ENCODE measurements around the gene EHMT2.
A peak's percentile ranks its signal among the peaks of the same experiment; 100 is the strongest.

The EHMT2 gene

DNA sequence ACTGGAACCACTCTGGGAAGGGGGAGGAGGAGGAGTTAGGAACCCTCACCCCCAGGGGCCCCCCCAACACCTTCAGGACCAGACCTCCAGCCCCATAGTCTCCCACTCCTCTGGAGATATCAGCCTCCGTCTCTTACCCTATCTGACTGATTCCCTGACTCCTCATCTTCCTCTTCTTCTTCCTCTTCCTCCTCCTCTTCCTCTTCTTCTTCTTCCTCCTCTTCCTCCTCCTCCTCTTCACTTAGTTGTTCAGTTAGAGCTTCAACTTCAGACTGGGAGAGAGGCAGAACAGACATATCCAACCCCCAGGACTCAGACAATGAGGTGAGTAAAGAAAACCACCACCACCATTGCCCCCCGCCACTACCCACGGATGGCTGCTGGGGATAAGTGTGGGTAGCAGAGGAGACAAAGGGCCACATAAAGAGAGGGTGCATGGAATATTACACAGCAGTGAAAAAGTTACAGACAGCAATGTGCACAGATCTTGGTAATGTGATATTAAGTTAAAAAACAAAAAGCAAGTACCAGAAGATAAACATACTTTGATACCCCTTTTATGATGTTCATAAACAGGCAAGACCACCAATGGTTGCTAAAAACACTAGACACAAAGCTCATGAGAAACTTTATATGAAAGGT lies 8.0 kb downstream of the EHMT2 start:
- DNase-seq, result no peak

GRCh38 chr6:31888276-31889258 lies 8.9 kb downstream of the EHMT2 start:
- peak in 4 of 56 donors; percentile 9 to 25 (median 16) for DNase-seq

DNA sequence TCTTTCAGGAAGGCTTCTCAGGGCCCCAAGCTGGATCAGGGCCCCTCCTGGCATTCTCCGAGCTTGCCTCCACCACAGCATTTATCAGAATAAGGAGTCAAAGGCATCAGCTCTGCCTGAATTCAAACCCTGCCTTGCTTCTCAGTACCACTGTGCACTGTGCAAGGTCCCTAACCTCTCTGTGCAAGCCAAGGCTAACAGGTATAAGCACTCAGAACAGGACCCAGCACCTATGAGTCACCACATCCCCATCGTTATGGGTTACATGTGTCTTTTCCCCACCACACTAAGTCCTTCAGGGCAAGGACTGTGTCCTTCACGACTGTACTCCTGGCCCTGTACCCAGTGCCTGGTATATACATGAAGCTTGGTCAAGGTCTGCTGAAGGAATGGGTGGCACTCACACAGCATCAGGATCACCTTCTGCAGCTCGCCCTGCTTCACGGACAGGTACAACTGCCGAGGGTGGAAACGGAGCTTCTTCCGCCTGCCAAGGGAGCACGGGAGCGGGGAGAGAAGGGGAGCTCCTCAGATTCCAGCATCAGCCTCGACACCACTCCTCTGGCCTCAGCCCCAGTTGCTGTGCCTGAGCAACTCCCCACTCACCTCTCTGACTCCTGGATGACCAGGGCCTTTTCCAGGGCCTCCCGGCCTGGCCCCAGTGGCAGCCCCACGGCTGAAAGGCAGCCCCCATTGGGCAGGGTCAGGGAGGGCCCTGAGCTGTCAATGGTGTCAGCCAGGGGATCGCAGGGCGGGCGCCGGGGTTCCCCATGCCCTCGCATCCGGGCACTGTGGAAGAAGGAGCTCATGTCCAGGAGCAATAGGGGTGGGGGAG lies 10.1 kb downstream of the EHMT2 start:
- DNase-seq, result no peak

GRCh38 chr6:31886541-31886991 lies 10.9 kb downstream of the EHMT2 start:
- no peak for DNase-seq

DNA sequence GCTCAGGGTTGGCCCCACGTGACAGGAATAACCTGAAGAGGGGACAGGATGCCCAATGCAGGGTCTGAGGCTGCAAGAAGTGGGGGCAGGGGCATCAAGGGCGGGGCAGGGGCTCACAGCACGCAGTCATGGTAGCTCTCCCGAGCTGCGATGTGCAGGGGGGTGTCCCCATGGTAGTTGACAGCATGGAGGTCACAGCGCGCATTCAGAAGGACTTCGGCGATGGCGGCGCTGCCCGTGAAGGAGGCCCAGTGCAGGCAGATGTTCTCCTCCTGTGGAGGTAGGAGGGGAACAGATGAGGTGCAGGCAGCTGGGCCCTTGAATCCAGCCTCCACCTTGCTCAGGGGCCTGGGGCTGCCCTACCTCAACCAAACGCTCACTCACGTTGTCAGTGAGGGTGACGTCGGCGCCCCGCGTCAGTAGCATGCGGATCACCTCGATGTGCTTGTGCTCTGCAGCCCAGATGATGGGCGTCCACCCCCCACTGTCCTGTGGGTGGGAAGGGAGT lies 12.9 kb downstream of the EHMT2 start:
- DNase-seq, result no peak

DNA sequence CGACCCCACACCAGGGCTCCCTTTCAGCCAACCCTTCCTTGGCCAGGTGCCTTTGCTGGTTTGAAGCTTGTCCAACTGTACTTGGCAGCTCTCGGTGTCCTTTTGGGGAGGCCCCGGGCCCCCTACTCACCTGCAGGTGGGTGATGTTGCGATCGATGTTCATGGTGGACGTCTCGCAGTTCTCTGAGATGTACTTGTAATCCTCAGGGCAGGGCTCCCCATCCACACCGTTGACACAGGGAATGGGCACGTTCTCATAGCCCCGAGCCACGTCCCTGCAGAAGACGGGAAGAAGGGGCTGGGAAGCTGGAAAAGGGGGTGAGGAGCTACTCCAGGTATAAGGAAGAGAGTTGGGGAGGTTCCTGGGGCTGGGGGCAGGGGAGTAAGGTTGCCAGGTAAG lies 13.8 kb downstream of the EHMT2 start:
- DNase-seq, result no peak

- DNase-seq, result peak in 3 of 56 donors; percentile 3 to 14 (median 11)
These were observed 15.2 kb downstream of the EHMT2 start for GRCh38 chr6:31882344-31882743.

DNA sequence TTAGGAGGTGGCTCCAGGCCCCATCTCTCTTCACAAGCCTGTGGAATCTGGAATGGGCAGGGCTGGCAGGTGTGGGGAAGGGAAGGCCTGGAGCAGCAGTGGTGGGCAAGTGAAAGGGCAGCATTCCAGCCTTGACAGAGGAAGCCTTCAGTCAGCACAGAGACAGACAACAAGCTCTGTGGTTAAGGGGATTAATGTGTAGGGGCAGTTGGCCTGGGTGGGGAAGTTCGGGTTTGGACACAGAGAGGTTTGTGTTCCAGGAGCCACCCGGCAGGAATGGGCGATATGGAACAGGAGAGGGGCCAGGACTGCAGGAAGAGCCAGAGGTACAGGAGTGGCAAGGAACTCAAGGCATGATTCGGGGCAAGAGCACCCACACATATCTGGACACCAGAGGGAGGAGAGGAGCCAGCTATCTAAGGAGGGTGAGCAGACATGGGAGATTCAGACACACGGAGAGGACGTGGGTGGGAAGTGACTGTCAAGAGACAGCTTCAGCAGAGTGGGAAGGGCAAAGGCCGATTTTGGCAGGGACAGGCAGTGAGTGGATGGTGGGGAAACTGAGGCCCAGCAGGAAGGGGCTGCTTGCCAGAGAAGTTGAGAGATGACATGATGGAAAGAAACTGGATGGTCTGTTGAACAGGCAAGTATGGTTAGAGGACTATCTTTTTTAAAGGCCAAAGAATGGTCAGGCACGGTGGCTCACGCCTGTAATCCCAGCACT lies 16.2 kb downstream of the EHMT2 start:
- no peak for DNase-seq

GRCh38 chr6:31880616-31881015 lies 16.9 kb downstream of the EHMT2 start:
- DNase-seq, result no peak

GRCh38 chr6:31879901-31880300 lies 17.6 kb downstream of the EHMT2 start:
- DNase-seq, result no peak

DNA sequence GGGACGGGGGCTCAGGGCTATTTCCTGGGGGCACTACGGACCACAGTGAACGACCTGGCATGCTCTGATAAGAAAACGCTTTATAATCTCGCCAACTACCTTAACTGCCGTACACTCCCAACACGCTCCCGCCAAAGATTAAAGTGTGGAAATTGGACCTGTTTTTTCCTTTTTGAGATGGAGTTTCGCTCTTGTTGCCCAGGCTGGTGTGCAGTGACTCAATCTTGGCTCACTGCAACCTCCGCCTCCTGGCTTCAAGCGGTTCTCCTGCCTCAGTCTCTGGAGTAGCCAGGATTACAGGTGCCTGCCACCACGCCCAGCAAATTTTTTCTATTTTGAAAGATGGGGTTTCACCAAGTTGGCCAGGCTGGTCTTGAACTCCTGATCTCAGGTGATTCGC lies 18.4 kb downstream of the EHMT2 start:
- DNase-seq, result no peak

DNA sequence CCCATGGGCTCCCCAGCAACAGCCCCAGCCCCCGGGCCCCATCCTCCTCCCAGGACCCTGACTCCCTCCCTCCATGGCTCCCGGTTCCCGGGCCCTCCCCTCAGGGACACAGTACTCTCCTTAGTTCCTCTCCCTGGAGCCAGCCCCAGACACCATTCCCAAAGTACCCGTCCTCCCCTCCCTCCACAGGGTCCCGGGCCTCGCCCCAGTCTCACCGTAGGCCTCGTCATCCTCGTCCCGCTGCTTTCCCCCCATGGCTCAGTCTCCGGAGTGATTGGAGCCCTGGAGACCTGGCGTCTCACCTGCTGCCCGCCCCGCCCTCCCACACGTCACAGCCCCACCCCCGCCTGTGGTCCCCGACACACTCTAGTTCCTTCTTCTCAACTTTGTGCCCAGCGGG lies 18.8 kb downstream of the EHMT2 start, which contains the start of gene SLC44A4:
SLC44A4 (minus strand) TSS at position 272 of the 400 bp plus-strand sequence; CDS start at position 255, 17 bp downstream.
- DNase-seq, result no peak

DNA sequence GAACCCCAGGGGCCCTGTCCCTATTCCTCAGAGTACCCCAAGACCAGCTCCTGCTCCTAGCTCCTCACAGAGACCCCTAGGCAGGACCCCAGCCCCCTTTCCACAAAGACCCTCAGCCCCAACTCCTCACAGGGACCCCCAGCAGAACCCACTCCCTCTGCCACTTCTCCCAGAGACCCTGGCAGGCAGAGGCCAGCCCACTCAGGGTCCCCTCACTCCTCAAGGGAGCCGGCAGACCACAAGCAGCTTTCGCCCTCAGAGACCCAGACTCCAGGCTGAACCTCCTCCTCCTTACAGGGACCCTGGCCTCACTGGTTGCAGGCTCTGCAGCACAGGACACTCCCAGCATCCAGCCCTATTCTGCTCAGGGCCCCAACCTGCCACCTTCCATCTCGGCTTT lies 19.3 kb downstream of the EHMT2 start:
- no peak for DNase-seq

GRCh38 chr6:31877651-31878161 lies 19.8 kb downstream of the EHMT2 start:
- no peak for DNase-seq

GRCh38 chr6:31877125-31877650 lies 20.3 kb downstream of the EHMT2 start:
- no peak for DNase-seq

DNA sequence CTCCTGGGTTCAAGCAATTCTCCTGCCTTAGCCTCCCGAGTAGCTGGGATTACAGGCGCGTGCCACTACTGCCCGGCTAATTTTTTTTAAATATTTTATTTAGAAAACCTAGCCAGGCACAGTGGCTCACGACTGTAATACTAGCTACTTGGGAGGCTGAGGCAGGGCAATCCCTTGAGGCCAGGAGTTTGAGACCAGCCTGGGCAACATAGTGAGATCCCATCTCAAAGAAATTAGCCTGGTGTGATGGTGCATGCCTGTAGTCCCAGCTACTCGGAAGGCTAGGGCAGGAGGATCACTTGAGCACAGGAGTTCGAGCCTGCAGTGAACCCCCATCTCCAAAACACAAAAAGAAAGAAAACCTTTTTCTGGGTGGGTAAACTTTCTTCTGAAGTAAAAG lies 21.1 kb downstream of the EHMT2 start:
- no peak for DNase-seq

GRCh38 chr6:31875877-31876276 lies 21.6 kb downstream of the EHMT2 start:
- no peak for DNase-seq

GRCh38 chr6:31874836-31875572 lies 22.5 kb downstream of the EHMT2 start:
- no peak for DNase-seq

DNA sequence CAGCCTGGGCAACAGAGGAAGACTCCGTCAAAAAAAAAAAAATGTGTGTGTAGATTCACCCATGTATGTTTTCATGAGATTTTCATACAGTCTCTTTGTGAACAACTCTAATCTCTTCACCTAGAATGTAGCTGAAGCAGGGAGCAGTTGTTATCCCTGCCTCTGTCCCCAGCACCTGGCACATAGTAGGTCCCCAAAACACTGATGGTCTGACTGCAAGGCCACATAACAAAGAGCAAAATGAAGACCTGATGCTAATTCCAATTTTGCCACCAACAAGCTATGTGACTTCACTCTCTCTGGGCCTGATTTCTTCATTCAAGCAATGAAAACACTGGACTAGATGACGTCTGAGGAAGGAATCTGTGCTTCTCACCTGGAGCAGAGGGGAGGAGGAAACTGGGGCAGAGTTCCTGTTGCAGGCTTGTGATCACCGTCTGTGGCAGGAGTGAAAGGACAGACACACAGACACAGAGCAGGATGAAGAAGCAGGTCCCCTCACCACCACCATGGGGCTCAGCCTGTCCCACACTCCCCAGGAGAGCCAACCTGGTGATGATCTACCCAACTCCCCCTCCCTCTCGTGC lies 23.3 kb downstream of the EHMT2 start:
- no peak for DNase-seq

Data from amygdala (tissue), 56 donors.